ENCODE results near the gene ZNF646. TPM values are rescaled to one million over a fixed set of nuclear protein-coding genes. Genes with fewer than 3 reads are reported as not detected.

Gene ZNF646
- total RNA-seq, 2 donors from 2014 or later: 12.7 to 14.5 TPM

DNA sequence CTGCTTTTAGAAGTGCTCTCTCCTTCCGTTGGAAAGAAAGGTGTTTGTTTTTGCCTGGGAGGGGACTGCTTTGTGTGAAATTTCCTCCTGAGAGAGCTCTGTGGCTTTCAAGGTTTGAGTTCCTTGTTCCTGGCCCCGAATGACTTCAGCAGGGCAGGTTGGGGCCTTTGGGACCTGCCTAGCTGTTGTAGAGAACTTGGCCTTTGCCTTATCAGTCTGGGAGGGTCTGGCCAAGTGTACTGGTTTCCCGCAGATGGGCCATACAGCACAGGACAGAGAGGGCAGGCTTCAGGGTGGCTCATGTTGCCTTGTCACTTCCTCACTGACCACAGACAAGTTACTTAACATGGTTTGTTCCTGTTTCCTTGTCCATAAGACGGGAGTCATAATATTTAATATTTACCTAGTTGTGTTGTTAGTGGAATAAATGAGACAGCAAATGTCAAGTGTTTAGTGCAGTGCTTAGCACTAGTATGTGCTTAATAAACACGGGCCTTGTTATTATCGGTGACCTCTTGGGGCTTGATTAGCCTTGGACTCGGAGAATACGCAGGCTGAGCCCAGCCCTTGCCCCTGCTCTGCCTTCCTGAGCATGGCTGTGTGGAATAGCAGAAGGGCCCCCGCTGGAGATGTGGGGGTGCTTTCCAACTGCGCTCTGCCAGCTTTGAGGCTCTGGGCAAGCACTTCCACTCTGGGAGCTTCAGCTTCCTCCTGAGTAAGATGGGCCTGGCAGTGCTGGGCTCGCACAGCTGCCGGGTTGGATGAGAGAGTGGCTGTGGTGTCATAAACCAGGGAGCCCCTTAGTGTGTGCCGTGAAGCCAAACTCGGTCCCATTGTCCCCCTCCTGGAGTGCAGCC lies 54.7 kb downstream of the ZNF646 start:
- H3K4me1 ChIP-seq: peaks cover 71% of the 10 kb centered on the region
- peaks cover 0 to 4% of the 10 kb centered on the region in 2 donors for H3K36me3 ChIP-seq (replicated peaks in 1 of 2; ENCODE audit: insufficient read depth in 1 of 2, low read depth in 2 of 2)
- ATAC-seq: peak; percentile 36
- DNase-seq: peak; percentile 66 to 87 (median 70)
- no peaks in the 10 kb centered on the region for H3K27me3 ChIP-seq
- no peak overlapping the region for H3K4me3 ChIP-seq
- intact Hi-C loops (cut with DNase I): no loop called here
- no peaks in the 10 kb centered on the region for H3K9me3 ChIP-seq
- TF ChIP-seq, protein P1, sequence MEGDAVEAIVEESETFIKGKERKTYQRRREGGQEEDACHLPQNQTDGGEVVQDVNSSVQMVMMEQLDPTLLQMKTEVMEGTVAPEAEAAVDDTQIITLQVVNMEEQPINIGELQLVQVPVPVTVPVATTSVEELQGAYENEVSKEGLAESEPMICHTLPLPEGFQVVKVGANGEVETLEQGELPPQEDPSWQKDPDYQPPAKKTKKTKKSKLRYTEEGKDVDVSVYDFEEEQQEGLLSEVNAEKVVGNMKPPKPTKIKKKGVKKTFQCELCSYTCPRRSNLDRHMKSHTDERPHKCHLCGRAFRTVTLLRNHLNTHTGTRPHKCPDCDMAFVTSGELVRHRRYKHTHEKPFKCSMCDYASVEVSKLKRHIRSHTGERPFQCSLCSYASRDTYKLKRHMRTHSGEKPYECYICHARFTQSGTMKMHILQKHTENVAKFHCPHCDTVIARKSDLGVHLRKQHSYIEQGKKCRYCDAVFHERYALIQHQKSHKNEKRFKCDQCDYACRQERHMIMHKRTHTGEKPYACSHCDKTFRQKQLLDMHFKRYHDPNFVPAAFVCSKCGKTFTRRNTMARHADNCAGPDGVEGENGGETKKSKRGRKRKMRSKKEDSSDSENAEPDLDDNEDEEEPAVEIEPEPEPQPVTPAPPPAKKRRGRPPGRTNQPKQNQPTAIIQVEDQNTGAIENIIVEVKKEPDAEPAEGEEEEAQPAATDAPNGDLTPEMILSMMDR (IDR thresholded peaks at IDR 0.05): no peak
- peak in 2 of 3 donors; percentile 58 to 73 for TF ChIP-seq POLR2A (IDR thresholded peaks at IDR 0.05)
- WGBS, 2 donors: 12 to 25% methylated on average over 7 to 14 of the region's 14 CpGs
- peak overlapping the region; percentile 89 to 98 (median 94) for H3K27ac ChIP-seq

DNA sequence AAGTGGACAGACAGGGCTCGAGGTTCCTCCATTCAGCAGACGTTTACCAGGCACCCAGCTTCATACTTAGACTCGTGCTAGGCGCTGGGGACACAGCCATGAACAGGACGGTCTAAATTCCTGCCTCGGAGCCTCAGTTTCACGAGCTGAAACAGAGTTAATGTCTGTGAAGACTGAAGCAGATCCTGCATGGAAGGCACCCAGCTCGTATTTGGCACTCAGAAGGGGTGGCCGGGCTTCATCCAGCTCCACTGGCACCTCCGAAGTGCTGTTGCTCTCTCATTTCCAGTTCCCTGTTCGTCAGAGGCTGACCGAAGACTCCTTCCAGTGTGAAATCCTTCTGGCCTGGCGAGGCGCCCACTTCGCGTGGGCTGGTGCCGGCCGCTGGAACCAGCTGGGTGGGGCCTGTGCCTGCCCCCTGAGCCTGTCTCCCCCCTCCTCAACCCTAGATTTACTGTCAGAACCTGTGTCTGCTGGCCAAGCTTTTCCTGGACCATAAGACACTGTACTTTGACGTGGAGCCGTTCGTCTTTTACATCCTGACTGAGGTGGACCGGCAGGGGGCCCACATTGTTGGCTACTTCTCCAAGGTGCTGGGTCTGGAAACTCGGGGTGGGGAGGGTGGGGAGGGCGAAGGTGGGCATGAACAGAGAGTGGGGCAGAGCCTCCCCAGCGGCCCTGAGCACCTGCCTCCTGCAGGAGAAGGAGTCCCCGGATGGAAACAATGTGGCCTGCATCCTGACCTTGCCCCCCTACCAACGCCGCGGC lies 55.5 kb downstream of the ZNF646 start:
- DNase-seq: peak; percentile 49 to 71 (median 52)
- Histone ChIP-seq H3K4me3 (no peak overlapping the region), H3K4me1 (peaks cover 71% of the 10 kb centered on the region), H3K27ac (peak overlapping the region; percentile 89 to 98 (median 94)), H3K9me3 (no peaks in the 10 kb centered on the region), H3K27me3 (no peaks in the 10 kb centered on the region), H3K36me3 (replicated peaks in 1 of 2; ENCODE audit: insufficient read depth in 1 of 2, low read depth in 2 of 2) (peaks cover 0 to 4% of the 10 kb centered on the region in 2 donors)
- TF ChIP-seq, protein P1 (IDR thresholded peaks at IDR 0.05): no peak
- TF ChIP-seq POLR2A (IDR thresholded peaks at IDR 0.05): no peak
- intact Hi-C loops (cut with DNase I): no loop called here
- no peak for ATAC-seq
- WGBS, 2 donors: 36 to 44% methylated on average over 21 to 29 of the region's 29 CpGs

- no peaks in the 10 kb centered on the region for H3K9me3 ChIP-seq
- no peaks in the 10 kb centered on the region for H3K27me3 ChIP-seq
- WGBS, 2 donors: 34 to 42% methylated on average over 4 to 10 of the region's 10 CpGs
- peaks cover 0 to 4% of the 10 kb centered on the region in 2 donors for H3K36me3 ChIP-seq (replicated peaks in 1 of 2; ENCODE audit: insufficient read depth in 1 of 2, low read depth in 2 of 2)
- peak overlapping the region; percentile 89 to 98 (median 94) for H3K27ac ChIP-seq
- intact Hi-C loops (cut with DNase I): no loop called here
- DNase-seq: peak in 3 of 4 donors; percentile 58 to 65 (median 62)
- H3K4me3 ChIP-seq: no peak overlapping the region
- peaks cover 71% of the 10 kb centered on the region for H3K4me1 ChIP-seq
- TF ChIP-seq POLR2A (IDR thresholded peaks at IDR 0.05): no peak
- TF ChIP-seq, protein P1 (IDR thresholded peaks at IDR 0.05): no peak
- peak; percentile 25 for ATAC-seq
Measured at GRCh38 chr16:31130336-31130891, 56.2 kb downstream of the ZNF646 start.

- peaks cover 74% of the 10 kb centered on the region for H3K4me1 ChIP-seq
- intact Hi-C loops (cut with DNase I): no loop called here
- peak in 2 of 3 donors; percentile 20 to 23 for TF ChIP-seq POLR2A (IDR thresholded peaks at IDR 0.05)
- TF ChIP-seq, protein P1 (IDR thresholded peaks at IDR 0.05): peak in 1 of 7 experiments; percentile 9
- no peaks in the 10 kb centered on the region for H3K9me3 ChIP-seq
- DNase-seq (peak; percentile 95 to 98 (median 98)), ATAC-seq (peak; percentile 82)
- 8 to 19% methylated on average over 3 to 6 of the region's 6 CpGs for WGBS, 2 donors
- no peak overlapping the region for H3K4me3 ChIP-seq
- peaks cover 0 to 4% of the 10 kb centered on the region in 2 donors for H3K36me3 ChIP-seq (replicated peaks in 1 of 2; ENCODE audit: insufficient read depth in 1 of 2, low read depth in 2 of 2)
- peak overlapping the region; percentile 89 to 98 (median 94) for H3K27ac ChIP-seq
- no peaks in the 10 kb centered on the region for H3K27me3 ChIP-seq
Measured at GRCh38 chr16:31130899-31131298, 56.7 kb downstream of the ZNF646 start.

Data from body of pancreas (tissue), 4 donors.